Esophagus muscularis mucosa (tissue), 4 donors: Measurements from ENCODE around the gene HOXD13.

Experiments
- CTCF ChIP-seq, 3 experiments: fragments of 200-600 bp in 2 of 3; fragments of 450-650 bp in 1 of 3; sonication (generic) in 2 of 3; IDR thresholded peaks; one replicate each; pipeline ENCODE4 v1.5.1; 2017 to 2019; ENCODE audit warnings: antibody characterized with exemption in 3 of 3, mild to moderate bottlenecking in 2 of 3, moderate library complexity in 1 of 3
- EP300 ChIP-seq: sonication (generic); formaldehyde crosslinking; IDR thresholded peaks from one replicate; pipeline ENCODE4 v1.6.1; 2017; ENCODE audit warnings: antibody characterized with exemption
- POLR2AphosphoS5 ChIP-seq, 2 donors: sonication (generic); formaldehyde crosslinking; IDR thresholded peaks; one replicate each; pipeline ENCODE4 v1.6.1; 2017; ENCODE audit warnings: antibody characterized with exemption in 2 of 2

DNA sequence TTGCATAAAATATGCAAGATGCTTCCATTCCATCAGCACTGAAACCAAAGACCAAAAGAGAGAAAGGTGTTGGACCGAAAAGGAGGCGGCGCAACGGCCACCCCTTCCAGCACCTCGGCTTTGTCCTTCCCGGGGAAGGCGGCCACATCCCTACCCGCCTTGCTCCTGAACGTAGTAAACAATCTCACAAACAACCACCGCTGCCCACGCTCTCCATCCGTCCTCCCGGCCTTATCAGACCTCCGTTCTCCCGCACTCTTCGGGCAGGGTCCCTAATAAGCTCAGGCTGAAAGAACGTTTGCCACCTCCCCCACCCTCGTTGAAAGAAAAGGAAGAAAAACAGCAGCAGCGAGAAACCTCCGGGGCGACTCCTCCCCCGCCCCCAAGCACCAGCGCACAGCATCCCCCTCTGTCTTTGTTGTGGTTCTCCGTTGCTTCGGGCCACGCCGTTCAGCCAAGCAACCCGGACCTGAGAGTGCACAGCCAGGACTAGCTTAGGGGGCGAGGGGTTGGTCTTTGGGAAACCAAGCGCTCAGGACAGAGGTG, 13.2 kb upstream of the HOXD13 start:
- TF ChIP-seq CTCF (IDR thresholded peaks at IDR 0.05) (no peak), POLR2AphosphoS5 (IDR thresholded peaks at IDR 0.05) (no peak), EP300 (no peak)
